ENCODE results near the gene BPIFA2.

BPIFA2 gene

GRCh38 chr20:33224399-33224798 is 56.4 kb downstream of the BPIFA2 start:
- Histone ChIP-seq H3K27ac (ENCODE audit: low read depth, low read length) (no peak overlapping the region), H3K9me3 (ENCODE audit: control insufficient read depth, insufficient read depth, low read length) (no peaks in the 10 kb centered on the region), H3K27me3 (ENCODE audit: control insufficient read depth, low read length) (peaks cover 7% of the 10 kb centered on the region), H4K20me1 (ENCODE audit: control insufficient read depth, insufficient read depth, low read depth, low read length) (no peaks in the 10 kb centered on the region), H3K9me2 (replicated peaks; ENCODE audit: control insufficient read depth, low read length) (no peaks in the 10 kb centered on the region), H3K36me3 (ENCODE audit: control insufficient read depth, low read length) (no peaks in the 10 kb centered on the region), H3K4me3 (ENCODE audit: low read length) (no peak overlapping the region), H3F3A (ENCODE audit: control insufficient read depth, insufficient read depth) (no peaks in the 10 kb centered on the region), H3K4me1 (ENCODE audit: control insufficient read depth, low read length) (no peaks in the 10 kb centered on the region), H3K79me2 (ENCODE audit: control insufficient read depth, low read length) (no peaks in the 10 kb centered on the region), H3K4me2 (ENCODE audit: low read length) (no peak overlapping the region)
- no peak for TF ChIP-seq EZH2phosphoT487 (IDR thresholded peaks at IDR 0.05; ENCODE audit: borderline replicate concordance, low read length)

- Histone ChIP-seq H3K4me3 (ENCODE audit: low read length) (no peak overlapping the region), H3K4me2 (ENCODE audit: low read length) (no peak overlapping the region), H3K4me1 (ENCODE audit: control insufficient read depth, low read length) (no peaks in the 10 kb centered on the region), H3F3A (ENCODE audit: control insufficient read depth, insufficient read depth) (no peaks in the 10 kb centered on the region), H3K27ac (ENCODE audit: low read depth, low read length) (no peak overlapping the region), H3K36me3 (ENCODE audit: control insufficient read depth, low read length) (no peaks in the 10 kb centered on the region), H3K27me3 (ENCODE audit: control insufficient read depth, low read length) (peaks cover 25% of the 10 kb centered on the region), H4K20me1 (ENCODE audit: control insufficient read depth, insufficient read depth, low read depth, low read length) (no peaks in the 10 kb centered on the region), H3K9me3 (ENCODE audit: control insufficient read depth, insufficient read depth, low read length) (no peaks in the 10 kb centered on the region), H3K79me2 (ENCODE audit: control insufficient read depth, low read length) (no peaks in the 10 kb centered on the region), H3K9me2 (replicated peaks; ENCODE audit: control insufficient read depth, low read length) (no peaks in the 10 kb centered on the region)
- TF ChIP-seq CTCF (IDR thresholded peaks at IDR 0.05; ENCODE audit: low read depth, low read length, poor library complexity, severe bottlenecking) (no peak), EZH2phosphoT487 (IDR thresholded peaks at IDR 0.05; ENCODE audit: borderline replicate concordance, low read length) (no peak)
Observed at GRCh38 chr20:33229843-33230242, 61.9 kb downstream of the BPIFA2 start.
